Prostate gland (tissue), 2 donors: ENCODE measurements around the gene PSME1. TPM values are rescaled to one million over a fixed set of nuclear protein-coding genes. Genes with fewer than 3 reads are reported as not detected.

Experiments
- DNase-seq: peaks from one replicate; pipeline ENCODE4 v3.0.0-alpha.2; 2019; ENCODE audit warnings: low spot score
- H3K27ac ChIP-seq, 2 donors: fragments of 200-600 bp; sonication (generic); 2 replicates each; pipeline ENCODE4 v1.5.1; 2017 to 2019
- H3K27me3 ChIP-seq: fragments of 200-600 bp; sonication (generic); replicated peaks from 2 replicates; pipeline ENCODE4 v1.5.1; 2019; ENCODE audit not compliant: insufficient read depth
- H3K36me3 ChIP-seq, 2 donors: fragments of 200-600 bp; sonication (generic); 1 replicate in 1 of 2; 2 replicates in 1 of 2; pipeline versions ENCODE4 v1.5.1 to v1.8.1; 2017 to 2019
- H3K4me1 ChIP-seq: fragments of 200-600 bp; sonication (generic); replicated peaks from 2 replicates; pipeline ENCODE4 v1.5.1; 2019
- H3K4me3 ChIP-seq, 2 donors: fragments of 200-600 bp; sonication (generic); 2 replicates each; pipeline ENCODE4 v1.5.1; 2017 to 2019
- H3K9me3 ChIP-seq: fragments of 200-600 bp; sonication (generic); 2 replicates; pipeline ENCODE4 v1.5.1; 2017
- POLR2A ChIP-seq: fragments of 450-650 bp; IDR thresholded peaks from one replicate; pipeline ENCODE4 v1.6.1; 2016; ENCODE audit warnings: antibody characterized with exemption, mild to moderate bottlenecking
- POLR2AphosphoS5 ChIP-seq: sonication (generic); formaldehyde crosslinking; IDR thresholded peaks from one replicate; pipeline ENCODE4 v1.6.1; 2017; ENCODE audit warnings: antibody characterized with exemption
- WGBS: methylation state at CpG from one replicate; pipeline ENCODE4 v1.1.5; 2018; 5-methylcytosine and 5-hydroxymethylcytosine counted together
- intact Hi-C: fragments of 100-400 bp; cut with DNase I; formaldehyde crosslinking; loops from one replicate; pipeline ENCODE4 v1.14.2; 2022
- total RNA-seq, 2 donors: library from RNA; depleted of rRNA; stranded (reverse); fragments of >200 nt; gene quantifications; one replicate each; pipeline ENCODE4 v1.1.0, GENCODE V29; 2016
- TF ChIP-seq, protein P1 (sequence below), 4 experiments: fragments of 200-600 bp in 2 of 4; fragments of 450-650 bp in 2 of 4; sonication (generic) in 2 of 4; IDR thresholded peaks; 1 replicate in 3 of 4; 2 replicates in 1 of 4; pipeline ENCODE4 v1.5.1; 2016 to 2019; ENCODE audit warnings: antibody characterized with exemption in 4 of 4, mild to moderate bottlenecking in 2 of 4, moderate library complexity in 2 of 4

PSME1 gene
- total RNA-seq, 2 donors from 2014 or later = 85.4 to 213 TPM

DNA sequence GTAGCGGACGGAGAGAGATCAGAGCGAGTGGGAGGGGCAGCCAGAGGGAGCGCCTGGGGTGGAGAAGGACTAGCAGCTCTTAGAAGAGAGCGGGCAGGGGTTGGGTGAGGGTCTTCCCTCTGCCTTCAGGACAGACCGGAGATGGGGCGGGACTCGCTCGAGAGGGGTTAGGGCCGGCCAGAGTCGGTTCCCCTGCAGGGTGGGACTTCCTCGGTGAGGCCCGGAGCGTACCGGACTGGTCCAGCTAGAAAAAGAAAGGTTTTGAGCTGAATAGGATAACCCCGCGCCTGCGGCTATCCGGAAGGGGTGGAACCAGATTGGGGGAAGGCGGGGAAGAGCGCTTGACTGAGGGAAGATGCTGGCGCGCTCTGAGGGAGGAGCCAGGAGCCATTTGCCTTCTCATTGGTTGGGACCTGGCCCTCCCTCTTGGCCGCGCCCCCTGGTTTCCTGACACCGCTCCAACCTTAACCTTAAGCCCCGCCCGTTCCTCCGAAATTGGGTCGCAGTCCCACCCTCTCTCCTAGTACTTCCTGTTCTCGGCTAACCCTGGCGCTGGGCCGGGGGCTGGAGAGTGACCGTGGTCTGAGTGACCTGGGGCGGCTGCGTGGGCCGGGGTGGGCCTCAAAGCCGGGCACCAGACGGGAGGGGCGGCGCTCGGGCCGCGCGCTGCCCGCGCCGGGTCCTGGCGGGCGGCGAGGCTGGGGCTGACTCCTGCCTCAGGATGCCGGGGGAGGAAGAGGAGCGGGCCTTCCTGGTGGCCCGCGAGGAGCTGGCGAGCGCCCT lies 11.2 kb downstream of the PSME1 start, which contains the start of gene RNF31:
RNF31 (plus strand) TSS at position 521 of the 783 bp plus-strand sequence; CDS start at position 722, 201 bp downstream.
- under 1% methylated on average over 40 of the region's 57 CpGs for WGBS
- Histone ChIP-seq H3K4me1 (peaks cover 11% of the 10 kb centered on the region), H3K27me3 (no peaks in the 10 kb centered on the region), H3K27ac (peak within 1 kb of the TSS; percentile 92 to 94), H3K4me3 (peak within 1 kb of the TSS; percentile 68 to 92), H3K9me3 (no peaks in the 10 kb centered on the region), H3K36me3 (peaks cover 3 to 18% of the 10 kb centered on the region in 2 donors)
- intact Hi-C loops = no loop called here
- TF ChIP-seq POLR2A (peak; percentile 42), POLR2AphosphoS5 (peak; percentile 84)
- TF ChIP-seq, protein P1, sequence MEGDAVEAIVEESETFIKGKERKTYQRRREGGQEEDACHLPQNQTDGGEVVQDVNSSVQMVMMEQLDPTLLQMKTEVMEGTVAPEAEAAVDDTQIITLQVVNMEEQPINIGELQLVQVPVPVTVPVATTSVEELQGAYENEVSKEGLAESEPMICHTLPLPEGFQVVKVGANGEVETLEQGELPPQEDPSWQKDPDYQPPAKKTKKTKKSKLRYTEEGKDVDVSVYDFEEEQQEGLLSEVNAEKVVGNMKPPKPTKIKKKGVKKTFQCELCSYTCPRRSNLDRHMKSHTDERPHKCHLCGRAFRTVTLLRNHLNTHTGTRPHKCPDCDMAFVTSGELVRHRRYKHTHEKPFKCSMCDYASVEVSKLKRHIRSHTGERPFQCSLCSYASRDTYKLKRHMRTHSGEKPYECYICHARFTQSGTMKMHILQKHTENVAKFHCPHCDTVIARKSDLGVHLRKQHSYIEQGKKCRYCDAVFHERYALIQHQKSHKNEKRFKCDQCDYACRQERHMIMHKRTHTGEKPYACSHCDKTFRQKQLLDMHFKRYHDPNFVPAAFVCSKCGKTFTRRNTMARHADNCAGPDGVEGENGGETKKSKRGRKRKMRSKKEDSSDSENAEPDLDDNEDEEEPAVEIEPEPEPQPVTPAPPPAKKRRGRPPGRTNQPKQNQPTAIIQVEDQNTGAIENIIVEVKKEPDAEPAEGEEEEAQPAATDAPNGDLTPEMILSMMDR (IDR thresholded peaks at IDR 0.05) = peak in 1 of 4 experiments; percentile 18
- DNase-seq = peak; percentile 98

GRCh38 chr14:24147761-24148428 lies 11.9 kb downstream of the PSME1 start:
- Histone ChIP-seq H3K36me3 (peaks cover 3 to 18% of the 10 kb centered on the region in 2 donors), H3K4me3 (peak overlapping the region; percentile 68 to 92), H3K27ac (peak overlapping the region; percentile 92 to 94), H3K4me1 (peaks cover 11% of the 10 kb centered on the region), H3K9me3 (no peaks in the 10 kb centered on the region), H3K27me3 (no peaks in the 10 kb centered on the region)
- TF ChIP-seq POLR2A (no peak), POLR2AphosphoS5 (no peak)
- TF ChIP-seq, protein P1 (IDR thresholded peaks at IDR 0.05) = no peak
- 3% methylated on average over 29 of the region's 29 CpGs for WGBS
- intact Hi-C loops = no loop called here
- no peak for DNase-seq

DNA sequence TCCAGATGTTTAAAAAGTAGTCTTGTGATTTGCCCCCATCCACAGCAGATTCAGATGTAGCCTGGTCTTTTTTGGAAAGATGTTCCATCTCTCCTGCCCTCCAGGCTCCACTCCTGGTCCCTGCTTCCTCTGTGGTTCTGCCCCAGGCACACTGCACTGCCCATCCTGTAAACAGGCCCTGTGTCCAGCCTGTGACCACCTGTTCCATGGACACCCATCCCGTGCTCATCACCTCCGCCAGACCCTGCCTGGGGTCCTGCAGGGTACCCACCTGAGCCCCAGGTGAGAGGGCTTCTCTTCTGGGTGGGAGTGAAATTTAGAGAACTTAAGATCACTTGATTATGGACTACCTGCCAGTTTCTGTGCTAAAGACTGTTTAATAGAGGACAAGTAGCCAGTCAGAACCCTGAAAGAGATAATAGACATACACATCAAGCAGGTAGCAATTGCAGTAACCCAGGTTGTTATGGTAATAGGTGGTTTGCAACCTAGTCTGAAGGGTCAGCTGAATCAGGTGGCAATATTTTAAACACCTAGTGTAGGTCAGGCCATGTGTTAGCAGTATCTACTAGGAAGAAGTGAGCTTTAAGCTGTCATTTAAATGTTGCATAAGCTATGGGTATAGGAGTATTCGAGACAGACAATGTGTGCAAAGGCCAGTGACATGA lies 13.4 kb downstream of the PSME1 start:
- TF ChIP-seq POLR2A (no peak), POLR2AphosphoS5 (no peak)
- TF ChIP-seq, protein P1 (IDR thresholded peaks at IDR 0.05) = no peak
- intact Hi-C loops = no loop called here
- 95% methylated on average over 3 of the region's 3 CpGs for WGBS

DNA sequence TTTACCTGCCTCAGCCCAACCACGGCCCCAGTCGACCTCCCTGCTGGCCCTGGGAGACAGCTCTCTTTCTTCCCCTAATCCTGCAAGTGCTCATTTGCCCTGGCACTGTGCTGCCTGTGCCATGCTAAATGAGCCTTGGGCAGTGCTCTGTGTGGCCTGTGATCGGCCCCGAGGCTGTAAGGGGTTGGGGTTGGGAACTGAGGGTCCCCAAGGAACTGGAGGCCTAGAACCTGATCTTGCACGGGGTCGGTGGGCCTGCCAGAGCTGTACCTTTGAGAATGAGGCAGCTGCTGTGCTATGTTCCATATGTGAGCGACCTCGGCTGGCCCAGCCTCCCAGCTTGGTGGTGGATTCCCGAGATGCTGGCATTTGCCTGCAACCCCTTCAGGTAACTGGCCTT lies 14.1 kb downstream of the PSME1 start:
- Histone ChIP-seq H3K36me3 (peaks cover 3 to 21% of the 10 kb centered on the region in 2 donors), H3K4me3 (no peak overlapping the region), H3K4me1 (peaks cover 11% of the 10 kb centered on the region), H3K27ac (no peak overlapping the region), H3K9me3 (no peaks in the 10 kb centered on the region), H3K27me3 (no peaks in the 10 kb centered on the region)
- no peak for DNase-seq
- WGBS = 95% methylated on average over 9 of the region's 9 CpGs
- TF ChIP-seq, protein P1 (IDR thresholded peaks at IDR 0.05) = no peak
- no peak for TF ChIP-seq POLR2A
- TF ChIP-seq POLR2AphosphoS5 = no peak
- intact Hi-C loops = no loop called here

More for the DNA sequence above, 13.4 kb downstream of the PSME1 start:
- Histone ChIP-seq H3K9me3 (no peaks in the 10 kb centered on the region), H3K36me3 (peaks cover 3 to 18% of the 10 kb centered on the region in 2 donors), H3K4me1 (peaks cover 11% of the 10 kb centered on the region), H3K27ac (no peak overlapping the region), H3K27me3 (no peaks in the 10 kb centered on the region), H3K4me3 (no peak overlapping the region)
- DNase-seq = no peak
